Measurements from ENCODE around the gene SCGB1D1.
"Not testable (repeated sequence)": the region's sequence is repeated elsewhere in the genome, so short reads cannot be mapped to it uniquely, and the experiment has no call there.

Gene SCGB1D1

DNA sequence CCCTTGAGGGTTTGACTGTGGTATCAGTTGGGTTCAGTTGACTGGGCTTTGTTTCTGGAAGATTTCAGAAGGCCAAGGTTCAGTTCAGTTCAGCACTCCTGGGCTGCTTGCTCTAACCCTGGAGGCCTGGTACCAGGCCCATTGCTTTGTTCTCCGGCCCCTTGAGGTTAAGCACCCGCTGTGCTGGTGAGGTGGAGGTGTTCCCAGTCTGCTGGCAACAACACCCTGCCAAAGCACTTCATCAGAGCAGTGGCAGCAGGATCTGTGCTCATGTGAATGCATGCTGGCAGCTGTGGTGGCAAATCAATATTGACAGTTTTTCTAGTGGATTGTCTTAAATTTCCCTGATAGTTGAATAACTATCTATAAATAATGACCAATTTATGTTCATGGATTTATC, 3.8 kb upstream of the SCGB1D1 start:
- Histone ChIP-seq H3K4me3 (ENCODE audit: low read depth, low read length) (no peak overlapping the region), H3K36me3 (replicated peaks) (no peaks in the 10 kb centered on the region), H3K27me3 (replicated peaks) (no peaks in the 10 kb centered on the region), H3K27ac (no peak overlapping the region)
- TF ChIP-seq, protein P1, sequence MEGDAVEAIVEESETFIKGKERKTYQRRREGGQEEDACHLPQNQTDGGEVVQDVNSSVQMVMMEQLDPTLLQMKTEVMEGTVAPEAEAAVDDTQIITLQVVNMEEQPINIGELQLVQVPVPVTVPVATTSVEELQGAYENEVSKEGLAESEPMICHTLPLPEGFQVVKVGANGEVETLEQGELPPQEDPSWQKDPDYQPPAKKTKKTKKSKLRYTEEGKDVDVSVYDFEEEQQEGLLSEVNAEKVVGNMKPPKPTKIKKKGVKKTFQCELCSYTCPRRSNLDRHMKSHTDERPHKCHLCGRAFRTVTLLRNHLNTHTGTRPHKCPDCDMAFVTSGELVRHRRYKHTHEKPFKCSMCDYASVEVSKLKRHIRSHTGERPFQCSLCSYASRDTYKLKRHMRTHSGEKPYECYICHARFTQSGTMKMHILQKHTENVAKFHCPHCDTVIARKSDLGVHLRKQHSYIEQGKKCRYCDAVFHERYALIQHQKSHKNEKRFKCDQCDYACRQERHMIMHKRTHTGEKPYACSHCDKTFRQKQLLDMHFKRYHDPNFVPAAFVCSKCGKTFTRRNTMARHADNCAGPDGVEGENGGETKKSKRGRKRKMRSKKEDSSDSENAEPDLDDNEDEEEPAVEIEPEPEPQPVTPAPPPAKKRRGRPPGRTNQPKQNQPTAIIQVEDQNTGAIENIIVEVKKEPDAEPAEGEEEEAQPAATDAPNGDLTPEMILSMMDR (IDR thresholded peaks at IDR 0.05; ENCODE audit: low read depth, low read length, missing control alignments), result no peak
- no peak for DNase-seq
- in situ Hi-C loops (cut with HindIII; ENCODE audit: low pct_ligation_motif_present, low sequenced_read_pairs), result no loop called here

DNA sequence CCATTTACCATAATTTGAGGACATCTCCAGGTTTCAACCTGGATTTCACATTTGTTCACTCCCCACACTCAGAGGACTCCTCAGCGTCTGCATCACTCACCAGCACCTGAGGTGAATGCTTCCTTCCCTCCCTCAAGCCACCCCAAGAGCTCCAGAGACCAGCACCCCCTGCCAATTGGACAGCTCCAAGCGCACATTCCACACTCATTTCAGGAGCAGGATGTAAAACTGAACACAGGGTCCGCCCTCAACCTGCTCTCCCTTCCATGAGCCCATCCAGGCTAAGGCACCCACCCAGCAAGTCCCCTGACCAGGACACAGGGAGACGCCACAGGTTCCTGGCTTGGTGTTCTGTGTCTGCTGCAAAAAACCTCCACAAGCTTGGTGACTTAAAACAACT, 3.9 kb downstream of the SCGB1D1 start:
- TF ChIP-seq, protein P1 (IDR thresholded peaks at IDR 0.05; ENCODE audit: low read depth, low read length, missing control alignments), result no peak
- Histone ChIP-seq H3K36me3 (replicated peaks) (no peaks in the 10 kb centered on the region), H3K27me3 (replicated peaks) (no peaks in the 10 kb centered on the region), H3K4me3 (ENCODE audit: low read depth, low read length) (no peak overlapping the region), H3K27ac (no peak overlapping the region)
- in situ Hi-C loops (cut with HindIII; ENCODE audit: low pct_ligation_motif_present, low sequenced_read_pairs), result no loop called here
- DNase-seq, result no peak

DNA sequence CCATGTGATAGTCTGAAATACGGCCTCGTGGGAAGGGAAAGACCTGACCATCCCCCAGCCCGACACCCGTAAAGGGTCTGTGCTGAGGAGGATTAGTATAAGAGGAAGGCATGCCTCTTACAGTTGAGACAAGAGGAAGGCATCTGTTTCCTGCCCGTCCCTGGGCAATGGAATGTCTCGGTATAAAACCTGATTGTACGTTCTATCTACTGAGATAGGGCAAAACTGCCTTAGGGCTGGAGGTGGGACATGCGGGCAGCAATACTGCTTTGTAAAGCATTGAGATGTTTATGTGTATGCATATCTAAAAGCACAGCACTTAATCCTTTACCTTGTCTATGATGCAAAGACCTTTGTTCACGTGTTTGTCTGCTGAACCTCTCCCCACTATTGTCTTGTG, 5.0 kb downstream of the SCGB1D1 start:
- H3K36me3 ChIP-seq (replicated peaks); H3K27ac ChIP-seq; H3K4me3 ChIP-seq (ENCODE audit: low read depth, low read length); H3K27me3 ChIP-seq (replicated peaks); in situ Hi-C loops (cut with HindIII; ENCODE audit: low pct_ligation_motif_present, low sequenced_read_pairs); DNase-seq: not testable (repeated sequence)

DNA sequence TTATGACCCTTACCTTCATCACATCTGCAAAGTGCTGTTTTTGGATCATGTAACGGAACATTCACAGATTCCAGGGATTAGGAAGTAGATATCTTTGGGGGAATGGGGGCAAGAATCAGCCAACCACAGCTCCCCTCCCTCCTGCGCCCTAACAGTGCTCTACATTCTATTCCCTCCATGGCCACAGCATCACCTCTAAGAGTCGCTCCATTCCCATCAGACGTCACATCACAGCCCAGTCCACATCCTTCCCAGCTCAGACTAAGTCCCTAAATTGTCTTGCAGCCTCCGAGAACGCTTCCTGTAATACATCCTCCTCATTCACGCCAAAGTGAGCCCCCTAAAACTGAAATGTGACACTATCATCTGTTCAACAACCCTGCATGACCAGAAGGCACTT, 5.9 kb downstream of the SCGB1D1 start:
- Histone ChIP-seq H3K27me3 (replicated peaks) (no peaks in the 10 kb centered on the region), H3K4me3 (ENCODE audit: low read depth, low read length) (no peak overlapping the region), H3K27ac (no peak overlapping the region), H3K36me3 (replicated peaks) (no peaks in the 10 kb centered on the region)
- in situ Hi-C loops (cut with HindIII; ENCODE audit: low pct_ligation_motif_present, low sequenced_read_pairs), result no loop called here
- no peak for DNase-seq
- TF ChIP-seq, protein P1 (IDR thresholded peaks at IDR 0.05; ENCODE audit: low read depth, low read length, missing control alignments), result no peak

DNA sequence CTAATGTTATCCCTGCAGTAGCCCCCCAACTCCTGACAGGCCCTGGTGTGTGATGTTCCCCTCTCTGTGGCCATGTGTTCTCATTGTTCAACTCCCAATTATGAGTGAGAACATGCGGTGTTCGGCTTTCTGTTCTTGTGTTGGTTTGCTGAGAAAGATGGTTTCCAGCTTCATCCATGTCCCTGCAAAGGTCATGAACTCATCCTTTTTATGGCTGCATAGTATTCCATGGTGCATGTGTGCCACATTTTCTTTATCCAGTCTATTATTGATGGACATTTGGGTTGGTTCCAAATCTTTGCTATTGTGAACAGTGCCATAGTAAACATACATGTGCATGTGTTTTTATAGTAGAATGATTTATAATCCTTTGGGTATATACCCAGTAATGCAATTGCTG, 7.4 kb downstream of the SCGB1D1 start:
- H3K4me3 ChIP-seq (ENCODE audit: low read depth, low read length); H3K27me3 ChIP-seq (replicated peaks); in situ Hi-C loops (cut with HindIII; ENCODE audit: low pct_ligation_motif_present, low sequenced_read_pairs); H3K27ac ChIP-seq; H3K36me3 ChIP-seq (replicated peaks); DNase-seq: not testable (repeated sequence)

DNA sequence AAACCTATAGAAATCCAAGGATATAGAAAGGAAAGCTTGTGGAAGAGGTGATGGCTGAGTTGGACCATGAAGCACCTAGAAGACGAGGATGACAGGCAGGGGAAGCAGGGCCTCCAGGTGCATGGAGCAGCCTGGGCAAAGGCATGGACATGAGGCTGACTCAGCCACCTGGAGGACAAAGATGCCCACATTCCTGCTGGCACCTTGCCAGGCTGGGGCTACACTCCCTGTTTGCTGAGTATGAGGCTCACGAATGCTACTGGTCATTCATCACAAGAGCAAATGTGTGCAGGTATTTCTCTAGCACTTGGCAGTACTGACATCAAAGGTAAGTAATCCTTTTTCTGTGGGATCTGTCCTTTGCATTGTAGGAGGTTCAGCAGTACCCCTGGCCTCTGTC, 11.4 kb downstream of the SCGB1D1 start:
- Histone ChIP-seq H3K27ac (no peak overlapping the region), H3K4me3 (ENCODE audit: low read depth, low read length) (no peak overlapping the region), H3K36me3 (replicated peaks) (no peaks in the 10 kb centered on the region), H3K27me3 (replicated peaks) (no peaks in the 10 kb centered on the region)
- no peak for DNase-seq
- TF ChIP-seq, protein P1 (IDR thresholded peaks at IDR 0.05; ENCODE audit: low read depth, low read length, missing control alignments), result no peak
- in situ Hi-C loops (cut with HindIII; ENCODE audit: low pct_ligation_motif_present, low sequenced_read_pairs), result no loop called here

DNA sequence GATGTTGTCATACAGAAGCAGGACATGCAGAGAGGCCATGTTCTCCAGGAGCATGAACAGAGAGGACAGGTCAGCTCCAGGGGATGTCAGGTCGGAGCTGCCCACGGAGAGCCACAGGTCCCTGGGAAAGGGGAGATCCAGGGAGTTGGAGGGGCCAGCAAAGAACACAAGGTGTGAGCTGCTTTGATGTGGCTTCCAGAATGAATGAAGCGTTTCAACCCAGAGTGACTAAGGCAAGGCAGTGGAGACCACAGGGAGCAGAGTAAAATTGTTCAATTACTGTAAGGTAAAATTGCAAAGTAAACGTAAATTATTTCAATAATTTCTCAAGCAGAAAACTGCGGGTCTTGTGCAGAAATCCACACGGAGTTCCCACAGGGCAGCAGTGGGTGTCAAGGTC, 12.9 kb downstream of the SCGB1D1 start:
- Histone ChIP-seq H3K36me3 (replicated peaks) (no peaks in the 10 kb centered on the region), H3K27ac (no peak overlapping the region), H3K27me3 (replicated peaks) (no peaks in the 10 kb centered on the region), H3K4me3 (ENCODE audit: low read depth, low read length) (no peak overlapping the region)
- TF ChIP-seq, protein P1 (IDR thresholded peaks at IDR 0.05; ENCODE audit: low read depth, low read length, missing control alignments), result no peak
- no peak for DNase-seq
- in situ Hi-C loops (cut with HindIII; ENCODE audit: low pct_ligation_motif_present, low sequenced_read_pairs), result no loop called here

All from brain microvascular endothelial cell (primary cell).